T-helper 9 cell (primary cell): ENCODE measurements around the gene PARVB.

ENCODE experiments used
- DNase-seq: peaks from one replicate; pipeline ENCODE4 v3.0.0-alpha.2; 2020

PARVB gene

GRCh38 chr22:44204739-44205515 lies 180.8 kb downstream of the PARVB start:
- no peak for DNase-seq

GRCh38 chr22:44205516-44206329 lies 181.6 kb downstream of the PARVB start:
- DNase-seq: no peak

GRCh38 chr22:44206330-44206645 lies 182.2 kb downstream of the PARVB start:
- no peak for DNase-seq

GRCh38 chr22:44206696-44207095 lies 182.6 kb downstream of the PARVB start:
- no peak for DNase-seq

GRCh38 chr22:44207173-44207980 lies 183.3 kb downstream of the PARVB start:
- DNase-seq: no peak

GRCh38 chr22:44207981-44208317 lies 183.8 kb downstream of the PARVB start:
- DNase-seq: no peak

GRCh38 chr22:44209343-44209742 lies 185.2 kb downstream of the PARVB start:
- DNase-seq: no peak

GRCh38 chr22:44210722-44211121 lies 186.6 kb downstream of the PARVB start:
- DNase-seq: no peak

GRCh38 chr22:44211256-44211945 lies 187.3 kb downstream of the PARVB start:
- DNase-seq: no peak

- no peak for DNase-seq
These were observed 188.1 kb downstream of the PARVB start for GRCh38 chr22:44211946-44212930.

- no peak for DNase-seq
These were observed 188.8 kb downstream of the PARVB start for GRCh38 chr22:44212936-44213335.

- DNase-seq: no peak
These were observed 189.5 kb downstream of the PARVB start for GRCh38 chr22:44213489-44214043.

- no peak for DNase-seq
These were observed 190.1 kb downstream of the PARVB start for GRCh38 chr22:44214187-44214586.

- DNase-seq: no peak
These were observed 190.7 kb downstream of the PARVB start for GRCh38 chr22:44214764-44215163.

GRCh38 chr22:44215287-44215686 lies 191.2 kb downstream of the PARVB start:
- DNase-seq: no peak

GRCh38 chr22:44217346-44217745 lies 193.2 kb downstream of the PARVB start:
- no peak for DNase-seq

GRCh38 chr22:44218071-44218470 lies 194.0 kb downstream of the PARVB start:
- no peak for DNase-seq

GRCh38 chr22:44219101-44219870 lies 195.2 kb downstream of the PARVB start:
- no peak for DNase-seq

GRCh38 chr22:44220727-44221680 lies 196.9 kb downstream of the PARVB start:
- DNase-seq: no peak
